Daoy (cell line): ENCODE measurements around the gene CCDC71. TPM values are rescaled to one million over a fixed set of nuclear protein-coding genes. Genes with fewer than 3 reads are reported as not detected.

Source experiments
- DNase-seq: peaks from one replicate; pipeline ENCODE4 v3.0.0-alpha.2; 2015; ENCODE audit warnings: low read depth
- total RNA-seq: library from RNA; depleted of rRNA; stranded (reverse); fragments of >200 nt; shearing (Covaris generic); gene quantifications from 2 replicates; pipeline ENCODE4 v1.2.3, GENCODE V29; 2014

The CCDC71 gene
- total RNA-seq, 1 experiment from 2014 or later, result 21.2 TPM

DNA sequence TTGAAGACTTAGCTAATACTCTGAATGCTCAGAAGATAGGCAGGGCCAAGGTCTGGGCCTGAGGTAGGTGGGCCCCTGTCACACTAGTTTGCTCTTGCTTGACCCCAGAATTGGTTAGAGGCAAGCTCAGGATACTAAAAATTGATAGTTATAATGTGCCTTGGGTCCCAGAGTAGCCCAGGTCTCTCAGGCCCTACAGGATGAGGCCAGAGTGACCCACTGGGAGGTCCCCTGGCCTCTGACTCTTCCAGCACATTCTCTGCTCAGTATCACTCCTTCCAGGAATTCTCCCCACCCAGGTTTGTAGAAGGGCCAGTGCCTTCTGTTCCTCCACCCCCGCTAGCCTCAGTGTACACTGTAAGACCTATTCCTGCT, 4.6 kb upstream of the CCDC71 start:
- DNase-seq, result no peak

DNA sequence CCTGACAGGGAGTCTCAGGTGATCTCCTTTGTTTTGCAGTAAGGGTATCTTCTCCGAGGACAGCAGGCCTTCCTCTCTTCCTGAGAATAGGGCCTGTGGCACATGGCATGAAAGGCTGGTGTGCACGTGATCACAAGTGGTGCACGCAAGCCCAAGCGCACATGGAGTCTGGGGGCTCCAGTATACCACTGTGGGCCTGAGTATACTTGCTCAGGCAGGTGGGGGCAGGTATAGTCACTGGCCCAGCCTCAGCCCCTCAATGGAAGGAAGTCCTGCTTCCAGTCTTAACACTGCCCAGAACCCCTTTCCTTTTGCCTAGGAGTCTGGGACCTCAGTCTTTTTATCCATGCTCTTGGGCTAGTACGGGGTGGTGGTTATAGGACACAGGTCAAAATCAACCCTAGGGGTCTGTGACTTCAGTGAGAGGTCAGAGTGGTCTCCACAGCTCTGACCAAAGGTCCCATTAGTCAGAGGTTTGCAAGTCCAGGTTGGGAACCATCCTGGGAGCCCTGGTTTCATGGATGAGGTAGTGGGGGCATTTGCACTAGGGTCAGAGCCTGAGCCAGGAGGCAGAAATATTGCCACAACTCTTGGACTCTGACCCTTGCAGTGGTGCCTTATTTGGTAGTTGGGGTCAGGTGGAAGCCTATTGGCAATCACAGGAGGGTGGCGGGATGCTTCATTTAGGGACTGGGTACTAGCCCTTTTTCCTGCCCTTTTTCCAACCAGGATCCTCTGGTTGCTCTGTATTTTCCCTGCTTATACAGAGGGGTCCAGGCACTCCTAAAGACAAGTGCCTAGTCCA, 823 bp upstream of the CCDC71 start:
- no peak for DNase-seq

DNA sequence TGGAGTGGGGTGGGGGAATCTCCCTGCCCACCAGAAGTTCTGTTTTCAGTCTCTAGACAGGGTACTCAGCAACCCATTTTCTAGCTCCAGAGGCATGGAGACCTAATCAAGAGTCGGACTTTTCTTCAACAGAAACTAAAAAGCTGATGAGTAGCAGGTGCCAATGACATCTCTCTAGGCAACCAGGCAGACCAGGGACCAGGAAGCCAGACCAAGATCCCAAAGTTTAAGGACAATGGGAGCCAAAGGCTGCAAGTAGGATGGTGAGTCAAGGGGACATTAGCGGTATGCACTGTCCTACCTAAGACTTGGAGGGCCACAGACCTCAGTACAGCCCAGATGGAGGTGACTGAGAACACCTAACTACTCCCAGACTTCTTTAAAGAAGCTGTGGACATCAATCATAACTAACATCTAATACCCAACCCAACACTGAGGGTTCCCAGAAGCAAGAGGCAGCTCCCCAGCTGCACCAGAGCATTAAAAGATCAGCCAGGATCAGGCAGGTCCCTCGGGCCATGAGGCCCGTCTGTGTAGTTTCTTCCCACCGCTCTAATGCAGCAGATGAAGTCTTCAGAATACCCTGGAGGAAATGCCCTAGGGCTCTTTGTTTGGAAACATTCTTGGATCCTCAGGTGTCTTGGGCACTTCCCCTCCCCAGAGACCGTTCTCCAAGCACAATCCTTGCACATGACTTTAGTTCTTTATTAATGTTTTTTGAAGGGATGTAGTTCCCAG, 979 bp downstream of the CCDC71 start:
- DNase-seq, result no peak

DNA sequence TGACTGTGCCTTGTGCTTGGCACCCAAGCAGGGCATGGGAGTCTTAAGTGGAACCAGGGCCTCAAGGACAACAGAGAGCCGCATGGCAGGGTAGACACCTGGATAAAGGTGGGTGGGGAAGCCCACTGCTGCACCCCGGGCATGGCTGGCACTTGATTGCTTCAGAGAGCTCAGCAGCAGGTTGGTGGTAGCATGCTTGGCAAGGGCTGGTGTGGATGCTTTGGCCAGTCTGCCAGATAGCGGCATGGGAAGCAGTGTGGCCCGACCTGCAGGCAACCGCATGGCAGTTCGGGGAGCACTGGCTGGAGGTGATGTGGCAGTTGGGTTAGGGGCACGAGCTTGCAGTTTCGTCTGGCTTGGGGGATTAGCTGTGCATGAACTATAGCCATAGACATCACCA, 2.5 kb downstream of the CCDC71 start:
- no peak for DNase-seq

DNA sequence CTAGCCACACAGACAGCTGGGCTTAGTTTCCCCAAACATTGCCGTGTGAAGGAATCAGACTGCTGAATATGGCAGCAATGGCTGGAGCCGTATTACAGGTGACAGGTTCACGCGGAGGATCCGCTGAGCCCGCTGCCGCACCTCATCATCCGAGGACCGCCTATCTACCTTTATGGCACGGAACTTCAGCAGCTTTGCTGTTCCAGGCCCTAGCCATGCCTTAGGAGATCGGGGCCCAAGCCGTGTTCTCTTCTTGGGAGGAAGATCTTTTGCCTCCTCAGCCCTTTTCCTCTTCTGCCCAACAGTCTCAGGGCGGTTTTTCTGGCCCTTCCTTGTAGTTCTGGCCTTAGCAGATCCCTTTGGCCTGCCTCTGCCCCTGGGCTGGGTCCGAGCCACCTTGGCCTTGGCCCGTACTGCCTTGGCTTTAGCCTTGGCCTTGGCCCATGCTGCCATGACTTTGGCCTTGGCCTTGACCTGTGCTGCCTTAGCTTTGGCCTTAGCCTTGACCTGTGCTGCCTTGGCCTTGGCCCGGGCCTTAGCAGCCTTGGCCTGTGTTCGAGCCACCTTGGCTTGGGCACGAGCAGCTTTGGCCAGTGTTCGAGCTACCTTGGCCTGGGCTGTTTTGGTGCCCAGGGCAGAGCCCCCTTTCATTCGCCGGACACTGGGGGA, 3.2 kb downstream of the CCDC71 start:
- no peak for DNase-seq

DNA sequence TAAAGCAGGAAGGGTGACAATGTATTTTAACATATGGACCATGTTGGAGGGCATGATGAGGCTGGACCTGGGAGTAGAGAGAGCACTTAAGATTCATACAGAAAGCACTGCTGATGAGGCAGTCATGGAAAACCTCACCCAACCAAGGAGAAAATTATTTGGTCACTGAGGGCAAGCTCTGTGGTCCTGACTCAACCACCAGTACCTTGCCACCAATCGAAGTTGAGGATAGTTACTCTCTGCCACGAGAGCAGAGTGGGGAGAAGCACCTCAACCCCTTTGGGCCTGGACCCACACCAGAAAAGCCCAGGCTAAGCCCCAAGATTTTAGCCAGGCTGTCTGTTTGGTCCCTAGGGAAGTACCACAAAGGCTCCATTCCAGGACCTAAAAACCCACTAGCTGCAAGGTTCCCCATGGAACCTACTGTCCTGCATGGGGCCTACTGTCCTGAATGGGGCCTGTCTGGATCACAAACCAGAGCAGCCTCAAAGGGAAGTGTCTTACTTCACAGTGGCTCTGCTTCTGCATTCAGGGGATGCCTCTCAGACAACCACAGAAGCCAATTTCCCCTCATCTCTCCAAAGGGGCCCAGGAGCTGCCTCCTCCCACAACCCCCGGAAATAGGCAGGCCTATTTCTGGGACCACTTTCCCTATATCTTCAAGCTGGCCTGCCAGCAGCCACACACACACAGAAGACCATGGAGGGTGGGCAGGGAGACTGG, 4.2 kb downstream of the CCDC71 start:
- DNase-seq, result no peak

DNA sequence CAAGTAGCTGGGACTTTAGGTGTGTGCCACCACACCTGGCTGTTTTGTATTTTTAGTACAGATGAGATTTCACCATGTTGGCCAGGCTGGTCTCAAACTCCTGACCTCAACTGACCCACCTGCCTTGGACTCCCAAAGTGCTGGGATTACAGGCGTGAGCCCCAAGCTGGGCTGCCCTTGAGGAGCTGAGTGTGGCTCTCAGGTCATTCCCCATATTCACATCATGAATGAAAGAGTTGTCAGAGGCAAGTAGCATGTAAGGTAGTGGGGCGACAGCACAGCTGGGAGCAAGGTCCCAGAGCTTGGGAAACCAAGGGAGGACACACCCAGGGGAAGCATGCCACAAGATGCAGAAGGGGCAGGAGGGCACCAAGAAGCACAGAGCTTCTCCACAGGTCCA, 4.9 kb downstream of the CCDC71 start:
- no peak for DNase-seq

DNA sequence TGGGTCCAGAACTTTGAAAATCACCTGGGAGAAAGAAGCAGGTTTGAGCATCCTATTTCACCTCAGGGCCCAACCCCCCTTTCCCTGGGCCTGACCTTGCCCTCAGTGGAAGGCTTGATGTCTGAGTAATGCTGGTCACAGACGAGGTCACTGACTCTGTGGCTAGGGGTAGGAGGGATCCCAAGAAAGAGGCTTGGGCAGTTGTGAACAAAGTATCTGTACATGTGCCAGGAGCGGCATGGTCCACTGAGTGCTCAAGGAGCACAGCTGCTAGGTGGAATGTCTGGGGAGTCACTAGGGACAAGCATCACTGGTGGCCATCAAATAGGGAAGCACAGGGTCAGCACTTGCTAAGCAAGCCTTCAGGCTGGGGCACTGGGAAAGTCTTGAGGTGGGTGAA, 7.3 kb downstream of the CCDC71 start:
- no peak for DNase-seq

GRCh38 chr3:49158103-49158709, 7.9 kb downstream of the CCDC71 start:
- peak; percentile 21 for DNase-seq

GRCh38 chr3:49157289-49157688, 8.8 kb downstream of the CCDC71 start:
- no peak for DNase-seq

DNA sequence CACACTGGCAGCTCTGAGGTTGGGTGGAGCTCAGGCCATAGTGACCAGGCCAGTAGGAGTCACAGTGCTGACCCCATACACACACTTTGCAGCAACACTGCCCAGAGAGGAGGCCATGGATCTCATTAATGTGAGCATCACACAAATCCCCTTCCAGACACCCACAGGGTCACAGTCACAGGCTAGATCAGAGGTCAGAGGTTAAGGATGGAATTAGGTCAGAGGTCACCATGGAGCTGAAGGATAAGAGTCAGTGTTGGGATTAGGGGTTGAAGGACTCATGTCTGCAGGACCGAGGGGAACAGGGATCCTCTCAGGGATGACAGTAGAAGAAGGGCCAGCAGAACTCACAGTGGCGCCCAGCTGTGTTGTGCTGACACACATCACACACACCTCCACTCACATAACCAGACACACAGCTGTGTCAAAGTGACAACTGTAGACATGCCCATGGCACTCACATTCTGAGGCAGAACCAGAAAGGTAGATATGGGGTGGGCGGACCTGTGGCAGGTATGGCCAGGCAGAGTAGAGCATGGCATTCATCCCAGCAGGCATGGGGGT, 12.7 kb downstream of the CCDC71 start:
- DNase-seq, result no peak

DNA sequence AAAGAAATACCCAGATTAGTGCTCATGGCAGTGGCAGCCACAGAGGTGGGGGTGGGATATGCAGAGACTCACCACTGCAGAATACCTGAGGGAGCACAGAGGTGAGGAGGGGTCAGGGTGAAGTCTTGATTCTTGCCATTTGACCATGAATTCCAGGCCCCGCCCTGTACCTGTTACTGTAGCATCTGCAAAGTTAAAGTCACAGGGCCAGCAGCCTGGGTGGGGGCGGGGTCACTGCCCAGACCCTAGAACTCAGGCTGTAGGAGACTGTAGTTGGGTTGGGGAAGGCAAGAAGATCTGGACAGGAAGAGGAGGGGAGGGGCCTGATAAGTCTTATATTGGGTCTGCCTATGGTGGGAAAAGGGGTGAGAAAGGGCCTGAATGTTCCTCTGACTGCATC, 14.5 kb downstream of the CCDC71 start:
- no peak for DNase-seq

DNA sequence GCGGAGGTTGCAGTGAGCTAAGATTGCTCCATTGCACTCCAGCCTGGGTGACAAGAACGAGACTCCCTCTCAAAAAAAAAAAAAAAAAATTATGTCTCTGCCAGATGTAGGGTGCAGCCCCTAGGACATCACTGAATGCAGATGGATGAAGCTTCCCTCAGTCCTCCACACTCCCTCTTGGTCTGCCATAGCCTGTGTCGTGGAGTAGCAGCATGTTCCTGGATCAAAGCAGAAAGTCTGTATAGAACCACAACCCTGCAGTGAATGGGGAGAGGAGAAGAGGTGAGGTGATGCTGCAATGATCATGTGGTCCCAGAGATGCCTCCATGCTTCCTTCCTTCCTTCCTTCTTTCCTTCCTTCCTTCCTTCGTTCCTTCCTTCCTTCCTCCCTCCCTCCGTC, 18.0 kb downstream of the CCDC71 start:
- no peak for DNase-seq

DNA sequence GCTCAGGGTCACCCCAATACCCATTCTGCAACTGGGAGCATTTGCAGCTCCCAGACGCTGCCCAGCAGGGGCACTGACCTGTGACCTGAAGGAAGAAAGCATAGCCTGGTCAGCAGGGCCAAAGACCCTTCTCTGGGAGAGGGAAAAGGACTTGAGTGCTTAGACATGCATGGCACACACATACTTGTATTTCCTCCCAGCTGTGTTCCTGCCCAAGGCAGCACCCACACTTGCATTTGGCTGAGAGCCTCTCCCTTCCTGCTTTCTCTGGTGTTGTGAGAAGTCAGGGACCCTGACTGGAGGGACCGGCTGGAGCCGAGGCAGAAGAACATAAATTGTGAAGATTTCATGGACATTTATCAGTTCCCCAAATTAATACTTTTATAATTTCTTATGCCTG, 26.1 kb downstream of the CCDC71 start:
- DNase-seq, result no peak

DNA sequence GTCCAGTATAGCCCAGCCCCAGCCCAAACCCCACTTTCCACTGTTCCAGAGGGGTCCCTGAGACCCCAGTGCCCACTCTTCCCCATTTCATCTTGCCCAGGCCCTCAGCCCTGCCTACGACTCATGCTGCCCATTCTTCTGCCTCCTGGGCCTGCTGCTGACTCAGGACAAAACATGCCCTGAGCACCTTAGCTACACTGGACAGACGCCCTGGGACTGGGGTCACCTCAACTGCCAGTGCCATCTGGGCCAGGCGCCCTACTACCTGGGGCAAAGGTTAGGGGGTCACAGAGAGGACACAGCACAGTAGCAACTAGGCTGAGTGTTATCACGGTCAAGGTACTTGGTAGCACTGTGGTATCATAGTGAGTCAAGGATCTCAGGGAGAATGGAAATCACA, 30.6 kb downstream of the CCDC71 start:
- DNase-seq, result no peak

DNA sequence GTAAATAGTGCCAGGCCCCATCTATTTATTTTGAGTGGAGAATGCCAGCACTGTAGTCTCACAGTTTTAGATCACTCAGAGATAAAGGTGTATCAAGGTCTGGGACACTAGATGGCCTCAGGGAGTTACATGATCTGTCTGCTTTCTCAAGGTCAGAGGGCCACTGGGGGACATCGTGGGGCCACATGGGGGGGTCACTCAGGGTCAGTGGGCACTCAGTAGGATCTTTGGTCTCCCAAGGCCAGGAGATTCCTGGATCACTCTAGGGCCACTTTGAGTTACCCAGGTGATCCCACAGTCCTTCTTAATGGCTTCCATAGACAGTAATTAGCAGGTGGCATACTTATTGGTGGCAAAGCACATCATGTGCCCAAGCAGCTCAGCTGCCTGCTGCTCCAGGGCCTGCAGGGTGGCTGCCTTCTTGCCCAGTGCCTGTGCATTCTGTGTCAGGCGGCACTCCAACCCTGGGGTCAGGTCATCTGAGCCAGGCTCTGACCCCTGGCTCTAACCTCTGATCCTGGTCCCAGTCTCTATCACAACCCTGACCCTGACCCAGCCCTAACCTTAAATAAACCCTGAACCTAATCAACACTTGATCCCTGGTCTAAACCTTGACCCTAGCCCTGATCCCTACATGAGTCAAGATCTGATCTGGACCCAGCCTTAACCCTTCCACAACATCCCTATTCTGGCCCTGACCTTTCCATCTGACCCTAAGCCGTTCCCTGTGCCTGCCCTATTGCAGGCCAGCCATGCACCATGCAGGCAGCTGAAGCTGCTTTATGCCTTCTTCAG, 31.5 kb downstream of the CCDC71 start:
- DNase-seq, result no peak

GRCh38 chr3:49133226-49133951, 32.7 kb downstream of the CCDC71 start:
- DNase-seq, result peak; percentile 82

- DNase-seq, result peak; percentile 70
Observed at GRCh38 chr3:49132437-49133225, 33.5 kb downstream of the CCDC71 start, which contains the start of gene LAMB2. LAMB2 (minus strand) TSS chr3:49133050; CDS start chr3:49132867, 183 bp downstream.

- no peak for DNase-seq
Observed at GRCh38 chr3:49132073-49132436, 34.1 kb downstream of the CCDC71 start.
